GM18861 (cell line): ENCODE results near the gene KLHDC1.
"Not testable (repeated sequence)": the region's sequence is repeated elsewhere in the genome, so short reads cannot be mapped to it uniquely, and the experiment has no call there.

Source experiments
- ATAC-seq: cut with Tn5 transposase; IDR thresholded peaks from one replicate; pipeline ENCODE4 v1.9.1; 2021; ENCODE audit not compliant: unreplicated experiment

The KLHDC1 gene

GRCh38 chr14:49721733-49722435 is 29.0 kb downstream of the KLHDC1 start:
- ATAC-seq, result not testable (repeated sequence)

GRCh38 chr14:49727171-49727570 is 34.3 kb downstream of the KLHDC1 start:
- no peak for ATAC-seq

GRCh38 chr14:49732896-49733295 is 40.0 kb downstream of the KLHDC1 start:
- no peak for ATAC-seq

GRCh38 chr14:49733836-49734235 is 40.9 kb downstream of the KLHDC1 start:
- no peak for ATAC-seq

- not testable (repeated sequence) for ATAC-seq
Observed at GRCh38 chr14:49735669-49736068, 42.7 kb downstream of the KLHDC1 start.

GRCh38 chr14:49745191-49745590 is 52.3 kb downstream of the KLHDC1 start:
- ATAC-seq, result no peak

GRCh38 chr14:49746476-49746875 is 53.6 kb downstream of the KLHDC1 start:
- ATAC-seq, result not testable (repeated sequence)

GRCh38 chr14:49754570-49755097 is 61.7 kb downstream of the KLHDC1 start:
- no peak for ATAC-seq

GRCh38 chr14:49755378-49755777 is 62.5 kb downstream of the KLHDC1 start:
- no peak for ATAC-seq

- no peak for ATAC-seq
Observed at GRCh38 chr14:49761839-49762551, 69.1 kb downstream of the KLHDC1 start.

- no peak for ATAC-seq
Observed at GRCh38 chr14:49766839-49767238, 73.9 kb downstream of the KLHDC1 start.

GRCh38 chr14:49767270-49767570 is 74.3 kb downstream of the KLHDC1 start:
- ATAC-seq, result no peak

- ATAC-seq, result peak; percentile 84
Observed at GRCh38 chr14:49767571-49768300, 74.8 kb downstream of the KLHDC1 start, which contains the start of gene KLHDC2. KLHDC2 (plus strand) TSS chr14:49768153; CDS start chr14:49768469, 316 bp downstream.

GRCh38 chr14:49768301-49769121 is 75.6 kb downstream of the KLHDC1 start:
- peak; percentile 22 for ATAC-seq

- ATAC-seq, result no peak
Observed at GRCh38 chr14:49769171-49769570, 76.3 kb downstream of the KLHDC1 start.

GRCh38 chr14:49769581-49770211 is 76.8 kb downstream of the KLHDC1 start:
- ATAC-seq, result no peak

GRCh38 chr14:49770212-49770817 is 77.4 kb downstream of the KLHDC1 start:
- no peak for ATAC-seq

GRCh38 chr14:49771691-49772090 is 78.8 kb downstream of the KLHDC1 start:
- ATAC-seq, result not testable (repeated sequence)

GRCh38 chr14:49774106-49774505 is 81.2 kb downstream of the KLHDC1 start:
- ATAC-seq, result no peak

GRCh38 chr14:49778421-49778820 is 85.5 kb downstream of the KLHDC1 start:
- no peak for ATAC-seq
